Measurements from ENCODE around the gene PKN2. TPM values are rescaled to one million over a fixed set of nuclear protein-coding genes. Genes with fewer than 3 reads are reported as not detected.

The PKN2 gene
- polyA plus RNA-seq, 3 donors, result 6.9 to 23.0 (median 8.7) TPM

- H3K4me1 ChIP-seq (ENCODE audit: control insufficient read depth in 1 of 2, insufficient read depth in 2 of 2, low read length in 2 of 2), result peaks cover 2% of the 10 kb centered on the region in 2 donors
- no CpG with 5 or more reads among the region's 1 CpG for WGBS (ENCODE audit: insufficient coverage)
- H2AFZ ChIP-seq (ENCODE audit: insufficient read depth, low read depth, low read length, poor library complexity, severe bottlenecking), result no peak overlapping the region
- H3K36me3 Mint-ChIP-seq, result peaks cover 22 to 24% of the 10 kb centered on the region in 2 donors
- H3K4me2 ChIP-seq (replicated peaks; ENCODE audit: extremely low read depth, low read length, poor library complexity, severe bottlenecking), result no peak overlapping the region
- peaks cover 6 to 16% (median 10%) of the 10 kb centered on the region in 7 donors for H3K9me3 Mint-ChIP-seq
- H3K27me3 Mint-ChIP-seq (ENCODE audit: low read depth in 3 of 3), result no peaks in the 10 kb centered on the region
- peaks cover 16% of the 10 kb centered on the region for H3K4me1 Mint-ChIP-seq
- no peak overlapping the region for H3K9ac ChIP-seq (ENCODE audit: insufficient read depth, low read length, poor library complexity, severe bottlenecking)
- peaks cover 0 to 3% of the 10 kb centered on the region in 2 donors for H3K36me3 ChIP-seq (replicated peaks in 1 of 2; ENCODE audit: control insufficient read depth in 1 of 2, insufficient read depth in 2 of 2, low read length in 2 of 2)
- intact Hi-C loops (cut with micrococcal nuclease), result no loop called here
- H3K4me3 ChIP-seq (replicated peaks in 1 of 3; ENCODE audit: low read depth in 2 of 3, low read length in 3 of 3), result no peak overlapping the region
- no peak for TF ChIP-seq CTCF (IDR thresholded peaks at IDR 0.05)
- H3K4me3 Mint-ChIP-seq, result no peak overlapping the region
- H3K27me3 ChIP-seq (ENCODE audit: control insufficient read depth in 2 of 2, insufficient read depth in 2 of 2, low read length in 2 of 2), result no peaks in the 10 kb centered on the region
- peaks cover 79% of the 10 kb centered on the region for H3K79me2 ChIP-seq (ENCODE audit: insufficient read depth, low read length)
- peaks cover 3 to 4% of the 10 kb centered on the region in 2 donors for H3K9me3 ChIP-seq (replicated peaks in 1 of 2; ENCODE audit: control insufficient read depth in 1 of 2, insufficient read depth in 1 of 2, low read length in 2 of 2)
- peak overlapping the region in 1 of 2 donors; percentile 27 for H3K27ac ChIP-seq (ENCODE audit: low read depth in 1 of 2, low read length in 2 of 2)
- no peak for DNase-seq
- peaks cover 86% of the 10 kb centered on the region for H4K20me1 ChIP-seq (ENCODE audit: insufficient read depth, low read length)
- peak overlapping the region in 2 of 7 donors; percentile 16 to 19 for H3K27ac Mint-ChIP-seq
These were observed 51.8 kb downstream of the PKN2 start for GRCh38 chr1:88735909-88736308.

DNA sequence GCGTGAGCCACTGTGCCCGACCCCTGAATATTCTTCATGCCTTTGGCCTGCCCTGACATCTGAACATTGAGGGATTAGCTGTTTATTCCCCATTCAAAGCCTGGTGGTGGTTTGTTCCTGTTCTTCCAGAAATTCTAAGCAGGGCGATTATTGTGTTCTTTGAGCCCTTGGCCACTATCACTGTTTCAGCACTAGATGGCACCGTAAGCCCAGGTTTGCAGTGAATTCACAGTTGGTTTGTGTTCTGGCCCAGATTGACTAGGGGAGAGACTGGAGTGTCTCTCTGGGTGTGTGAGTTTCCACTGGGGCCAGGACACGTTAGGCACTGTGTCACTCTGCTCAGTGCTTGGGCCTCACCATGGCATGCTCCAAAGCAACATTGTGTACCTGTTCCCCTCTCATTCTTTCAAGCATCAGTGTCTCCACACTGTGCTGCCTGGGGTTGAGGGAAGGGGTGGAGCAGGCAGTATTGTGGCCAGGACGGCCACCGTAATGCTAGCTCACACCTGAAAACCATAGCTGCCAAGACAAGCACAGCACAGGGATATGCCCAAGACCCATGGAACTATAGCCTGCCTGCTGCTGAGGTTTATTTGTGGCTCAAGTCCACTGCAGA is 52.7 kb downstream of the PKN2 start:
- H3K27ac ChIP-seq (ENCODE audit: low read depth in 1 of 2, low read length in 2 of 2), result peak overlapping the region in 1 of 2 donors; percentile 27
- H3K27ac Mint-ChIP-seq, result peak overlapping the region in 4 of 7 donors; percentile 2 to 36 (median 12)
- H4K20me1 ChIP-seq (ENCODE audit: insufficient read depth, low read length), result peaks cover 85% of the 10 kb centered on the region
- no peaks in the 10 kb centered on the region for H3K27me3 ChIP-seq (ENCODE audit: control insufficient read depth in 2 of 2, insufficient read depth in 2 of 2, low read length in 2 of 2)
- no peak overlapping the region for H3K4me2 ChIP-seq (replicated peaks; ENCODE audit: extremely low read depth, low read length, poor library complexity, severe bottlenecking)
- WGBS (ENCODE audit: insufficient coverage), result 94% methylated on average over 2 of the region's 7 CpGs
- H3K9me3 Mint-ChIP-seq, result peaks cover 6 to 16% (median 10%) of the 10 kb centered on the region in 7 donors
- no peaks in the 10 kb centered on the region for H3K4me1 ChIP-seq (ENCODE audit: control insufficient read depth in 1 of 2, insufficient read depth in 2 of 2, low read length in 2 of 2)
- TF ChIP-seq CTCF (IDR thresholded peaks at IDR 0.05), result peak; percentile 60
- no peaks in the 10 kb centered on the region for H3K27me3 Mint-ChIP-seq (ENCODE audit: low read depth in 3 of 3)
- H3K4me3 ChIP-seq (replicated peaks in 1 of 3; ENCODE audit: low read depth in 2 of 3, low read length in 3 of 3), result no peak overlapping the region
- DNase-seq, result peak; percentile 27 to 43 (median 39)
- peaks cover 71% of the 10 kb centered on the region for H3K79me2 ChIP-seq (ENCODE audit: insufficient read depth, low read length)
- H3K9ac ChIP-seq (ENCODE audit: insufficient read depth, low read length, poor library complexity, severe bottlenecking), result no peak overlapping the region
- H3K4me1 Mint-ChIP-seq, result peaks cover 9% of the 10 kb centered on the region
- H3K4me3 Mint-ChIP-seq, result no peak overlapping the region
- peaks cover 3 to 4% of the 10 kb centered on the region in 2 donors for H3K9me3 ChIP-seq (replicated peaks in 1 of 2; ENCODE audit: control insufficient read depth in 1 of 2, insufficient read depth in 1 of 2, low read length in 2 of 2)
- H2AFZ ChIP-seq (ENCODE audit: insufficient read depth, low read depth, low read length, poor library complexity, severe bottlenecking), result no peak overlapping the region
- intact Hi-C loops (cut with micrococcal nuclease), result no loop called here
- peaks cover 4 to 9% of the 10 kb centered on the region in 2 donors for H3K36me3 ChIP-seq (replicated peaks in 1 of 2; ENCODE audit: control insufficient read depth in 1 of 2, insufficient read depth in 2 of 2, low read length in 2 of 2)
- H3K36me3 Mint-ChIP-seq, result peaks cover 28 to 29% of the 10 kb centered on the region in 2 donors

Data from CD14-positive monocyte (primary cell).